Suppressor macrophage treated with lipopolysaccharide for 1 hour (primary cell): ENCODE measurements around the gene LAPTM5.
A peak's percentile ranks its signal among the peaks of the same experiment; 100 is the strongest.

Source experiments
- DNase-seq, 3 donors: peaks; one replicate each; pipeline ENCODE4 v3.0.0-alpha.2; 2020 to 2022

The LAPTM5 gene

DNA sequence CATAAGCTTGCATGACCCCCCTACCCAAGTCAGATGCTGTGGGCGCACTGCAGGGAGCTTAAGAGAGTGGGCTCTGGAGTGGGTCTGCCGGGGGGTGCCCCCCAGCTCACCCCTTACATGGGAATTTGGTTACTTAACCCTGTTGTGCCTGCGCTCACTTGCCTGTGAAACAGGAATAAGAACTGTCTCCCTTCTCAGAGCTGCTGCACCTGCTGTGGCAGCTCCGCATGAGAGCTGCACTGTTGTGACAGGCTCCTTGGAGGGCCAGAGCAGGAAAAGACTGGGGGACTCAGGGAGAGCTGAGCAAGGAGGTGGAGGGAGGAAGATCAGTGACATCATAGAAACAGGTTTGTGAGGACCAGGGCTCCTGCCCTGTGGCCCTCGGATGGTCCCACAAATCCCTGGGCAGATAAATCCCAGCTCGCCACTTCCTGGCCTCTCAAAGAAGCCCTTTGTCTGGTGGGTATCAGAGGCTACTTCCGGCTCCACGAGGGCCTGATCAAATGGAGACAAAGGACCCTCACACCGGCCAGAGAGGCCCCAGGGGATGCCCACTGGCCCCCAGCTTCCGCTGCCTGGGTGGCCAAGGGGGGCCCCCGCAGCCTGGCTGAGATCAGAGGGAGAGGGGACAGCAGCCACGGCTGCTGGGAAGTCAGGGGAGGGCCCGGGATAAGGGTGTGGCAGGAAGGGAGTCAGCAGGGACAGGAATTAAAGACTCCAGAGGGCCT lies 28.9 kb upstream of the LAPTM5 start:
- DNase-seq: no peak

DNA sequence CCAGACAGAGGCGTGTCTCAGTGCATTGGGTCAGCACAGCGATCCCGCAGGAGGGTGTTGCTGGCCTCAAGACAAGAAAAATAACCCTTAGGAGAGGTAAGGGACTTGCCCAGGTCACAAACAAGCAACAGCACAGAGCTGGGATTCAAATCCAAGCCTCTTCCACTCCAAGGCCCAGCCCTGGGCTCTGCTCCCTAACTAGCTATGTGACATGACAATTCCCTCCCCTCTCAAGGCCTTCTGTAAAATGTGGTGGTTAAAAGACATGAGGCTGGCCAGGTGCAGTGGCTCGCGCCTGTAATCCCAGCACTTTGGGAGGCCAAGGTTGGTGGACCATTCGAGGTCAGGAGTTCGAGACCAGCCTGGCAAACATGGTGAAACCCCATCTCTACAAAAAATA lies 28.1 kb upstream of the LAPTM5 start:
- no peak for DNase-seq

DNA sequence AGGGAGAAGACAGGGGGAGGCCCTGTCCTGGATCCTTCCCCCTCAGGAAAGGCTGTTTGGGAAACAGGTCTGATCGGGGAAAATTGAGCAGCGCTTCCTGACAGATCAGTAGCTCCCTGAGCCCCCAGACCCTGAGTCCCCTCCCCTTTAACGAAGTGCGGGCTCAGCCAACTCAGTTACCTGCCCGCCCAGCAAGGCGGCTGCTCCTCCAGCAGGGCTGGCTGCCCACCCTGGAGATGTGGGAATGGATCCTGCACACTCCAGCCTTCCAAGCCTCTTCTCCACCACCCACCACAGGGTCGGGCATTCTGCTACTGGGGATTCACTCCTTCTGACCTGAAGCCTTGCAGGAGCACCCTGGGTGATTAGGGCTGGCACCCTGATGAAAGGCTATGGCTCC lies 27.6 kb upstream of the LAPTM5 start:
- no peak for DNase-seq

DNA sequence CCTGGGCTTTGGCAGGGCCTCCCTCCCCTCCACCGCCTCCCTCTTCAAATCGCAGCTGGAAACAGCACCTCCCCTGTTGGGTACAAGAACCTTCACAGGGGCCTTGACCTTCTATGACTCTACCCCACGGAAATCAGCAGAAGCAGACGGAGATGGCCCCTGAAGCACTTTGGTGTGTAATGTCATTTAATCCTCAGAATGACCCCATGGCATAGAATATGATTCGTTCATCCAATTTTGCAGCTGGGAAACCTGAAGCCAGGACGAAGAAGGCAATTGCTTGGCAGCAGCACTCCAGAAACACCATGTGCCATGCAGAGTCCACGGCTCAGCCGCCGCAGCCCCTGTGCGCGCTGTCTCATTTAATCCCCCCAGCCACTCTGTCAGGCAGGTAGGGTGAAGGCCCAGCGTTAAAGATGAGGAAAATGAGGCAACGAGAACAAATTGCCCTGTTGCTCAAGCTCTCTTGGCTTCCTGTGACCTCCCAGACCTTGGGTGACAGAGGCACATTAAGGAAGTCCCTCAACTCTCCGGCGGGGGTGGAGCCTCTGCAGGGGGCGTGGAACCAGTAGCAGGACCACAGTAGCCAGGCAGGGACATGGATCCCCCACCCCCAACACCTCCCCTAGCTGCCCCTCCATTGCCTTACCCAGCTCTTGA lies 25.8 kb upstream of the LAPTM5 start:
- DNase-seq: peak; percentile 83 to 85 (median 83)

DNA sequence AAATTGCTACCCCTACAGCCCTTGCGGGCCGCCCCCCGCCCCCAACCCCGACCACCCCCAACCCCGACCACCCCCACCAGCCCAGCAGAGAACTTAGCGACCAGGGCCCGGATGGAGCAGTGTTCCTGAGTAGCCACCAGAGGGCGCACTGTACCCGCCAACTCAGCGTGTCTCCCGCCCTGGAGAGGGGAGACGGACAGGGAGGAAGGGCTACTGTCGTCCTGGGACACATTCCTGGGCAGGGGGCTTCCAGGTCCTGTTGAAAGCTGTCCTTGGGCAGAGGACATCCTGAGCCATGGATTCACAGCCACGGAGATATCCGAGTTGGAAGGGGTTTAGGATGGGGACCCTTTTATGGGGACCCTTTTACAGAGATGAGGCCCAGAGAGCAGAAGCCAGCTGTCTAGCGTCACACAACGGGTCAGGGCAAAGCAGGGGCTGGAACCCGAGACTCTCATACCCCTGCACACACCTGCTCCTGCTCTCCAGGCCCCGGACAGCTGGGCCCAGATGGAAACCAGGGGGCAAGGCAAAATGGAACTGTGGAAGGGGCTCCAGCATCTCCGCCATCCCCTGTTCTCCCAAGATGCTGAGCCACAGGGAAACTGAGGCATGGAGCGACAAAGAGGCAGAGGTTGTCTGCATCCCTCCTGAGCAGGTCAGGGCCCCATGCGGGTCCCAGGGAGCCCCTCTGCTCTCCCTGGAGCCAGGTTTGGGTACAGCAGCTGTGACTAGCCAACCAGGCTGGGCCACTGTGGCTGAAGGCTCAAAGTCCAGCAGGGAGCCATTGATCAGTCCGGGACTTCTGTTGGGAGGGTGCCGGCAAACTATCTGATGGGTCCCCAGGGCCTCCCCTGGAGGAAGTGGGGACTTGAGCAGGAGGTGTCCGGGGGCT lies 25.0 kb upstream of the LAPTM5 start:
- peak; percentile 75 to 84 (median 82) for DNase-seq

DNA sequence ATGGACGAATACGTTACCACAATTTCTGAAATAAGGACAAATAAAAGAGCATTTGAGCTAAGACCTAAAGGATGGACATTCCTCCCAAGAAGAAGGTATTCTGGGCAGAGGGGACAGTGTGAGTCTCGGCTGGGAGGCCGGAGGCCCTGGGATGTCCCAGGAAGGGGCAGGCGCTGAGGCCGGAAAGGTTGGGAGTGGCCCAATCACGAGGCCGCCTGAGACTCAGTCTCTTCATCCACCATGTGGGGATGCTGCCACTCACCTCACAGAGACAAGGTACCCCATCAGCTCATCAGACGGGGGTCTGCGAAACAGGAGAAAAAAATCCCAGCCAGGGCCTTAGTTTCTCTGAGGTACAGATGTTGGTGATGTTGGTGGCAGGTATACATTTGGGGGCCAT lies 24.3 kb upstream of the LAPTM5 start:
- DNase-seq: no peak

DNA sequence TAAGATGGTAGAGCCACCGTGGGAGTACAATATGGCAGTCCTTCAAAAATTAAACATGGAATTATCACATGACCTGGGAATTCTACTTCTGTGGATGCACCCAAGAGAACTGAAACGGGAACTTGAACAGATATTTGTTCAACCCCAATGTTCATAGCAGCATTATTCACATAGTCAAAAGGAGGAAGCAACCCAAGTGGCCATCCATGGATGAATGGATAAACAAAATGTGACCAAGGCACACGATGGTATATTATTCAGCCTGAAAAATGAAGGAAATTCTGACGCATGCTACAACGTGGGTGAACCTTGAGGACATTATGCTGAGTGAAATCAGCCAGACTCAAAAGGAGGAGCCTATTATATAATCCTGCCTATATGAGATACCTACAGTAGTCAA lies 22.8 kb upstream of the LAPTM5 start:
- peak; percentile 87 to 96 (median 92) for DNase-seq

DNA sequence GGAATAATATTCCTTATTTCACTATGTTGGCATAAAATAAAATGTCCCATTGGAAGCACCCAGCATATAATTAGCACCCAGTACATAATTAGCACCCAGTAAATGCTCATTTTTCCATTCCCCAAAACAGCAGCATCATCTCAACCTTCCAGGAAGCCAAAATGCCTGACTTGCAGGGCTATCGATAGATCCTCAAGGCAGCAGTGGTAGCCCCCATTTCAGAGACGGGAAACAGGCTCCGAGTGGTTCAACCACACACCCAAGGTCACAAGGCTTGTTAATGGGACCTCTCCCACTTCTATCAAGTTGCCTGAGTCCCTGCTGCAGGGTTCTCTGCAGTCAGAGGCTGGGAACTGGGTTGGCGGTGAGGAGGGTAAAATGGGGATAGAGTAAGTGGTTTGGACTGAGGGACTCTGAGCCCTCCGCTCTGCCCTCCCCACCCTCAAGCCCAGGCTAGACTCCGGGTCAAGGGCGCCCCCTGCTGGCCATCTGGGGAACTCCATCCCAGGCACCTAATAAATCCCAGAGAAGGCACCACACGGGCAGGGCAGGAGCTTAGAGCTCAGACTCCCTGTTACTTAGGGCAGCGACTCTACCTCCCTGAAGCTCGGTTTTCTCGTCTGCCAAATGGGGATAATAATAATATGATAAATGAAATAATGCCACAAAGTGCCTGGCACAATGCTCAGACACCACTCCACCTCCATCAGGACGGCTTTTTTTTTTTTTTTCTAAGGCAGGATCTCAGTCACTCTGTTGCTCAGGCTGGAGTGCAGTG lies 21.9 kb upstream of the LAPTM5 start:
- DNase-seq: peak; percentile 77 to 89 (median 85)

DNA sequence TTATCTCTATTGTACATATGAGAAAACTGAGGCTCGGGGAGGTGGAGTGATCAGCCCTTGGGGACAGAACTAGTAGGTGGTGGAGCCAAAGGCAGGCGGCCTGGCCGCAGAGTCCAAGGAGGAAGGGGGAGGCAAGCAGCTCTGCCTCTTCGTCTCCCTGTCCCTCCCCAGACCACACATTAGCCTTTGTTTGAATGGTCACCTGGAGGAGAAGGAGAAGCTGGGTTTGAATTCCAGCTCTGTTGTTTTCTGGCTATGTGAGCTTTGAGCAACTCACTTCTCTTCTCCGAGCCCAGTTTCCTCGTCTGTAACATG lies 21.4 kb upstream of the LAPTM5 start:
- no peak for DNase-seq

DNA sequence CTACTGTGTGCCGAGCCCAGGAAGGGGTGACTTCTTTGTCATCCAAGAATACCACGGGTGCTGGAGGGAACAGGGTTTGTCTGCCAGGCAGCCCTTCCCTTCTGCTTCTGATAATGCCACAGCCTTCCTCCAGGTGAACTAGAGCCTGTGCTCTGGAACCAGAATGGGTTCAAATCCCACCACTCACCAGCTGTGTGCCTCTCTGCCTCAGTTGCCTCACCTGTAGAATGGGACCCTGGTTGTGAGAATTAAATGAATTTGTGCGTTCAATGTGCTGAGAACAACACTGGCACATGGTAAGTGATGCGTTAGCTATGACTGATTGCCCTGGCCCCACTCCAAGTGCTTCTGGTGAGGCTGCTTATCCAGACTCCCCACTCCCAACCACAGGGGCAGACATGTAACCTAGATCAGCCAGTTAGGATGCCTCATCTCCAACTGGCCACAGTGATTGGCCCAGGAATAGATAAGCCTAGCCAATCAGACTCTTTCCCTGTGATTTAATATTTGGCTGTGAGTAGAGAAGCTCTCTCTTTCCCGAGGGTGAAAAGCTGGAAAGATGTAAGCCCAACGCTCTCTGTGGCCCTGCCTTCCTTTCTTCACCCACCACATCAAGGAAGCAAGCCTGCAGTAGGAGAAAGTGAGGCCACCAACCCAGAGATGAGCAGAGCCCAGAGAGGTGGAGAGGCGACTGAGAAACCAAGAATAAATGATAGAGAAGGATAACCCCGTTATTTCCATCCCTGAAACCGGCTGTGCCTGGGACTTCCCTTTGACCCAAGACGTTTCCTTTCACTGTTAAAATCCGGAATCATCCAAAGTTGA lies 20.8 kb upstream of the LAPTM5 start:
- peak; percentile 60 to 75 (median 72) for DNase-seq

DNA sequence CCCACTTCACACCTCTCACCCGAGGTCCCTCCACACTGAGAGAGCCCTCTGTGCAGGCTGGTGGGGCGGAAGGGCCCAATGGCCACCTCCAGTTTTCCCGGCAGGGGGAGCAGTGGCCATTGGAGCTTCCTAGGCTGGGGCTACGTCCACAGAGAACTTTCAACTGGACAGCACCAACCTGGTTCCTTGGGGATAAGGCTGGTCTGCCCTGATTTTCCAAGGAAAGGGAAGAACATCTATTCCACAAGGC lies 20.3 kb upstream of the LAPTM5 start:
- no peak for DNase-seq

DNA sequence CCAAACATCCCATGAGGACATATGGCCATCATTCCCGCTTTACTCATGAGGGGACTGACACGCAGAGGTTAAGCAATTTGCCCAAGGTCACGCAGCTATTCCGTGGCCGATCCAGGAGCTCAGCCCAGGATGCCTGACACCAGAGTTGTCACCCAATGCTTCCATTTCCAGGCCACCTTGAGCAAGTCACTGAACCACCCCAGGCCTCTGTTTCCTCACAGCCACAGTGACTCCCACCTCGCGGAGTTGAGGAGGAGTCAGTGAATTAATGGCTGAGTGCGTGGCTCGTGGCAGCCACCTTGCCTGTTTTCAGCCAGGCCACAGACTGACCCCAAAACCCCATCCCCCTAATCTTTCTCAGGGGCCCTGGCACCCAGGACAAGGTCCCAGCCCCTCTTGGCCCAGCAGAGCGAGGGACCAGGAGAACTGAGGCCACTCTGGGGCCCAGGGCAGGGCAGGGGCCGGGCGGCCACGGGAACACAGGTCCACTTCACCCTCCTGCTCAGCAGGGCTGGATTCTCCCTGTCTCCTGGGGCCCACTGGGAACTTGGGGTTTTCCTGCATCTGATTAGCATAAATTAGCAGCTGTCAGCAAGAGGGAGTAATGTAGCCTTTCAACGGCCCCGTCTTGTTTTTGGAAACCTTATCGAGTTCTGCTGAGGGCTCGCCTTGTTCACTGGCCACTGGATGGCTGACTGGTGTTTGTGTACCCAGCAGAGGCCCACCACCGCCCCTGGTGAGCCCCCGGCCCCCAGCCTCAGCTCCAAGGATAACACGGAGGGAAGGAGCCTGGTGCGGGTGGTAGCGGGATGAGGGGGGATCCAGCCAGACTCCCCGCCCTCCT lies 19.7 kb upstream of the LAPTM5 start:
- no peak for DNase-seq

DNA sequence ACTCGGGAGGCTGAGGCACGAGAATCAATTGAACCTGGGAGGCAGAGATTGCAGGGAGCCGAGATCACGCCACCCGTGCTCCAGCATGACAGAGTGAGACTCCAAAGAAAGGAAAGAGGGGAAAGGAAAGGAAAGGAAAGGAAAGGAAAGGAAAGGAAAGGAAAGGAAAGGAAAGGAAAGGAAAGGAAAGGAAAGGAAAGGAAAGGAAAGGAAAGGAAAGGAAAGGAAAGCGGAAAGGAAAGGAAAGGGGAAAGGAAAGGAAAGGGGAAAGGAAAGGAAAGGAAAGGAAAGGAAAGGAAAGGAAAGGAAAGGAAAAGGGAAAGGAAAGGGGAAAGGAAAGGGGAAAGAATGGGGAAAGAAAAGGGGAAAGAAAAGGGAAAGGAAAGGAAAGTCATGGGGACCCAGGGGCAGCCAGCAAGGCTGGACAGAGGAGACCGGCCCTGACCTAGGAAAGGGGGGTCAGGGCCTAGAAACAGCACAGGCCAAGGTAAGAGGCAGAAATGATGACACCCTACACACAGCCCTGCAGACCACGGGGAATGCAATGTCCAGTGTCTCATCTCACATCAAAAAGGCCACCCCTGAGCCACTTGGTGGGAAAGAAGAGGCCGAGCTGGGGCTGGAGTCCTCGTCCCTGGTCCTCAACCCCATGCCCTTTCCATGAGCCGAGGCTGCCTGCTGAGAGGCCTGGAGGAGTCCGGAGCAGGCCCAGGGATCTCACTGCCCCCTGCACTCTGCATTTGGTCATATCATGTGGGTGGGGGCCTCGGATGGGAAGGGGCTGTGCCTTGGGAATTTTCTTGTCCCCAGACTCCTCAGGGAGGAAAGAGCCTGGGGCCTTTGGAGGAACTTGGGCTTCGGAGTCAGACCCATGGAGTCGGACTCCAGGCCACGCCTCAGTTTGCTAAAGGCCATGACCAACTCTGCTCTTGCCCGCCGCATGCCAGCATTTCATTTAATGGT lies 18.8 kb upstream of the LAPTM5 start:
- DNase-seq: no peak

DNA sequence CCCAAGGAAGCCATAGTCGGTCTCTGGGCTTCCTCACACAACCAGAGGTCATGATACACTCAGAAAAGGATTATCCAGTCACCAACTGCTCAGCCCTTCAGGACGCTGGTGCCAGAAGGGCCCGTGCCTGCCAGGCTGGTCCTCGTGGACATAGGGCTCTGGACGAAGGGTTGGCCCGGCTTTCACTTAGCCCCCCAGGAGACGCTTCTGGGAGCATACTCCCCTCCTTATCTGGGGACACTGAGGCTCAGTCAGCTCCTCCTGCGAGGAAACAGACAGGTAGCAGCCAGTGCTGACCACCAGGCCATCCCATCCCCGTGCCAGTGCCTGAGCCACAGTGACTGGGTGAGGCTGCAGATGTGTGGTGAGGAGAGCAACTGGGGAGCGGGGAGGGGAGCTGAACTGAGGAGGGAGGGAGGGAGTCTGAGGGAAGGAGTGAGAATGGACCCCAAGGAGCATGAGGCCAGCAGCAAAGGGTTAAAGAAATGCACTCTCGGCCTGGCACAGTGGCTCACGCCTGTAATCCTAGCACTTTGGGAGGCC lies 17.9 kb upstream of the LAPTM5 start:
- no peak for DNase-seq

DNA sequence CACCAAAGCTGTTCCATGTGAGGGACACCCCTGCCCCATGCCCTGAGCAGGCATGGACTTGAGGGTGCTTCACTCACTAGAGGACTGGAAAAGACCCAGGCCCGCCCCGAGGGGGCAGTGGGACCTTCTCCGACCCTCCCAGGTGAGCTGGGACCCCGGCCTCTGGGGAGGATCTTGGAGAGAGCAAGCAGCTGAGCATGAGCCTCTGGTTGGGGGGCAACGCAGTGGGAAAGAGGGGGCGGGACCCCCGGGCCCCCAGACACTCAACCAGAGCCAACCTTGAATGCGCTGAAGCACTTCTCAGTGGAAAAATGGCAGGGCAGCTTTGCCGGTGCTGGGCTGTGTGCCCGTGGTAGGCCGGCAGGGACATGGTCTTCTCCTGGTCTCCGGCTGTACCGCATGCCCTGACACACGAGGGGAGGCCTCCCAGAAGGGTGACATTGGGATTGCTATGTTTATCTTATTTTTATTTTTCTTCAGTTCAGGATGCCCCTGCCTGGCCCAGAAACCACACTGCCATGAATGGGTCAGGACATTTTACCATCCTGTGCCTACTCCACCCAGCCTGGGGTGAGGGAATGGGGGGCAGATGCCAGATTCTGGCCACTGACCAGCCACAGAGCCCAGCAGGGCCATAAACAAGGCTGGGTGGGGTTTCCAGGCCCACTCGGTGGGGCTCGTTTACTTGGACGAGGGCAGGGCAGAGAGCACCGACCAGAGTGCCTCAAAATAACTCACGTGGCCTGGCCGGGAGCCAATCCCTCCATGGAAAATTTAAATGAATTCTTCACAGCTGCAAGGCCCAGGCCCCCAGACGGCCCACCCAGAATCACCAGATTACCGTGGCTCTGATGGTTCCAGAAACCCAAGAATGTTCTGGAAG lies 17.2 kb upstream of the LAPTM5 start:
- DNase-seq: no peak

DNA sequence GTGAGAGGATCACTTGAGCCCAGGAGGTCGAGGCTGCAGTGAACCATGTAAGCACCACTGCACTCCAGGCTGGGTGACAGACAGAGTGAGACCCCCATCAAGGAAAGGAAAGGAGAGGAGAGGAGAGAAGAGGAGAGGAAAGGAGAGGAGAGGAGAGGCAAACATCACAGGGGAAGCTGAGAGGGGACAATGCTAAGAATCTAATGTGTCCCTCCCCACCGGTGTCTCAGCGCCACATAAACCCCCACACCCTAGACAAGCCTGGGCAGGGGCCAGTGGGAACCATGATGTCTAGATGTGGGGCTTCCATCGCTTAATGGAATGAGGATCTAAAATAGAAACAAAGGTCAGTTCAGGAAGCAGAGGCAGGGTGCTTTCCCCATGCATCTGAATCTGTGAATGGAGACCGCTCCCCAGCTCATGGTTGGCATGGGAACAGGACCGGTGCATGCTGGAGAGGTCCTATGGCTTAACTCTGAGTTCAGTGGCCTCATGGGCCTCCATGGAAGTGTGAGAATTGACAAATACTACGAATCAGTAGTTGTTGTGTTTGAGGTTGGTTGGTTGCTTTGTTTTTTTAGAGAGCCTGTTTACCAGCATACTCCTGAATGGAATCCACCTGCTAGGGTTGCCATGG lies 16.3 kb upstream of the LAPTM5 start:
- no peak for DNase-seq

DNA sequence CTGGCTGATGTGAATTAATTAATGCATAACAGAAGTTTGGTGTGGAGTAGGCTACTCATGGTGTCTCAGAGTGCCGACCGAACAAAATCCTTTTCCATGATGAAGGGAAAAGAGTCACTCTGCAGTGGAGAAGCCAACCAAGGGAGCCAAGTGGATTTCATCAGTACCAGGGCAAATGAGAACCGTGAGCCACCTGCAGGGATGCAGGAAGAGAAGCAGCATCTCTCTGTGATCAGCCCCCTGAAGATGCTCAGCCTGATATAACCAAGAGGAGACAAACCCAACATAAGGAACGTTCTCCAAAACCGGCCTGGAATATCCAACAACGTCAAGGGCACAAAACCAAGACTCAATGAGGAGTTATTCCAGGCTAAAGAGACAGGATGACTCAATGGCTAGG lies 13.4 kb upstream of the LAPTM5 start:
- no peak for DNase-seq

DNA sequence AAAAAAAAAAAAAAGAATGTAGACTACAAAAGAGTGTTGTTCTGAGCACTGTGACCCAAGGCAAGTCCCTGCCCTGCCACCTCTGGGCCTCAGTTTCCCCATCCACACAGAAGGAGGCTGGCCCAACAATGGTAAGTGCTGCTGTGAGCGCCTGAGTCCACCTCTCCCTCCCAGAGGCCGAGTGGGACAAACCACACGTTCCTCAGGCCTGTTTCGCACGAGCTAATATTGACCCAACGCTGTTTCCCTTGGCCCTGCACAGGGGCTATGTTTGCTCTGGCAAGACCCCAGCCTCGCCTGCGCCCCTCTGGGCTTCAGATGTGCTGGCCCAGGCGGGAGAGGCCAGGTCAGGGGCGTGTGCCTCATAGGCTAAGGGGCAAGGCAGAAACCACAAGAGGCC lies 12.6 kb upstream of the LAPTM5 start:
- DNase-seq: no peak
